Astrocyte of the hippocampus (primary cell): ENCODE data around the gene ADSS1.
"Not testable (repeated sequence)": the region's sequence is repeated elsewhere in the genome, so short reads cannot be mapped to it uniquely, and the experiment has no call there.

Source experiments
- DNase-seq: peaks from one replicate; pipeline ENCODE4 v3.0.0; 2011; ENCODE audit warnings: low read depth, low spot score

The ADSS1 gene

GRCh38 chr14:104749111-104749649, 25.2 kb downstream of the ADSS1 start:
- peak; percentile 48 for DNase-seq

GRCh38 chr14:104750056-104750752, 26.2 kb downstream of the ADSS1 start:
- DNase-seq = no peak

- DNase-seq = not testable (repeated sequence)
Measured at GRCh38 chr14:104750753-104751057, 26.7 kb downstream of the ADSS1 start.

GRCh38 chr14:104751539-104752422, 27.8 kb downstream of the ADSS1 start:
- no peak for DNase-seq

DNA sequence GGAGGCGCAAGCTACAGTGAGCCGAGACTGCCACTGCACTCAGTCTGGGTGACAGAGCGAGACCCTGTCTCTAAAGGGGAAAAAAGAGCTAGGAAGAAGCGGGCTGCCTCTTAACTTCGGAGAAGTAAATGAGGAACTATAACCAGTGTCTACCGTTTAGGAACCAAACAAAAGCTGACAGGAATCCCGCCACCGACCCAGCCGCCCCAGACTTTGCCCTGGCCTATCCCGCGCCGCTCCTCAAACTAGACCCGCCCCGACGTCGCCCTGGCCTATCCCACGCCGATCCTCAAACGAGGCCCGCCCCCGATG, 28.4 kb downstream of the ADSS1 start:
- DNase-seq = no peak

DNA sequence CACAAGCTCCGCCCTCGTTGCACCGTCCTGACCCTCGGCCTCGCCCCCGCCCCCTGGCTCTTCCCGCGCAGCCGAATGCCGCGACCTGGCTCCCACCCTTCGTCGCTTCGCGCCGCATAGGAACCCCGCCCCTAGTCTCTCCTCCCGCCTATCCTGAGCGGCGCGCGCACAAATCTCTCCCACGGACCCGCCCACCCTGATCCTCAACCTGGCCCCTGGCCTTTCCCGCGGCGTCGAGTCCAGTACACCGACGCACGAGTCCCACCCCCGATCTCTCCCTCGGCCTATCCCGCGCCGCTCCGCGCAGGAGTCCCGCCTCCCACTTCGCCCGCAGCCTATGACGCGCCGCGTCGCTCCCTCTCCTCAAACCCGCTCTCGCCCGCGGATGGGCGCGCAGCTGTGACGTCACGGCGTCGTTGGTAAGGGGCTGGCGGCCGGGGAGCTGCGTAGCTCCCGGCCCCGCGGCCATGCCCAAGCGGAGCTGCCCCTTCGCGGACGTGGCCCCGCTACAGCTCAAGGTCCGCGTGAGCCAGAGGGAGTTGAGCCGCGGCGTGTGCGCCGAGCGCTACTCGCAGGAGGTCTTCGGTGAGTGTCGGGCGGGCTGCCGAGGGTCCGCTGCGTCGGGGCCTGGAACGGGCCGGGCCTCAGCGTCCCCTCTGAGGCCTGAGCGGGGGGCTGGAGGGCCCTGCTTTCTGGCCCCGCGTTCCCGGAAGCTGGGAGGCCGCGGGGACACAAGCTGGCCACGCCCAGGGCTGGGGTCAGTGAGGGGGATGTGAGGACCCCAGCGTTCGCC, 28.9 kb downstream of the ADSS1 start, which contains the start of gene SIVA1:
TSS of gene SIVA1 (plus strand) at position 413 of the 793 bp plus-strand sequence. CDS start at position 468, 55 bp downstream.
- peak; percentile 100 for DNase-seq

DNA sequence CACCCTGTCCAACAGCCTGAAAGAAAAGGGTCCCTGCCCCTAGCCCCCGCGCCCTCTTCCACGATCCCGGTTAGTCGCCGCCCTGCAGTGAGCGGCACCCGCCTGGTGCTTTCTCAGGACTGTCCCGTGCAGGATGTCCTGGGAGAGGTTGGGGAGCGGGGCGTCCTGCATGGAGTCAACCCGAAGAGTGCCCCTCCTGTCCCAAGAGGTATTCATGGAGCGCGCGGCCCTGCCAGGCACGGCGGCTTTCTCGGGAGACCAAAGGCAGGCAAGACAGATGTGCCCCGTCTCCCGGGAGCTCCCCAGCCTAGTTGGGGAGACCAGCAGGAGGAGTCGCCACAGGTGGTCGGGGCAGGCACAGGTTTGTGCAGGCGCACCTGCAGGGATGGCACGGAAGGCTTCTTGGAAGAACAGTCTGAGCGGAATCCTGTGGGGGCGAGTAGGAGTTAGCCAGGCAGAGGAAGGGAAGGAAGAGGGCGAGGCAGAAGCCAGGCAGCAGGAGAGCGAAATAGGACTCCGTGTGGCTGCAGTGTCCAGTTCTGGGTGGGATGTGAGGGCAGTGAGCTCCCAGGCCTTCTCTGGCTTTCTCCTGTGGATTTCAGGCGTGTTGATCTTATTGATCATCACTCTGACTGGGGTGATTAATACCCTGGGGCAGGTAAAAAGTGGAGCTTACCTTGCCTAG, 29.6 kb downstream of the ADSS1 start:
- DNase-seq = peak; percentile 32

- no peak for DNase-seq
Measured at GRCh38 chr14:104754213-104754851, 30.3 kb downstream of the ADSS1 start.

DNA sequence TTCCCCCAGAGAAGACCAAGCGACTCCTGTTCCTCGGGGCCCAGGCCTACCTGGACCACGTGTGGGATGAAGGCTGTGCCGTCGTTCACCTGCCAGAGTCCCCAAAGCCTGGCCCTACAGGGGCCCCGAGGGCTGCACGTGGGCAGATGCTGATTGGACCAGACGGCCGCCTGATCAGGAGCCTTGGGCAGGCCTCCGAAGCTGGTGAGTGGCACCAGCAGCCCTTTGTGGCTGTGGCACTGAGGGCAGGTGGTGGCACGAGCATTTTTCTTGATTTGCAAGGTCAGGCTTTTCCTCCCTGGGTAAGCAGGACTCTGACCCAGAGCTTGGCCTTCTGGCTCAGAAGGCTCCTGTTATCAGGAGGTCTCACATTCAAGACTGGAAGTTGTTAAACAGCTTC, 31.6 kb downstream of the ADSS1 start:
- no peak for DNase-seq

DNA sequence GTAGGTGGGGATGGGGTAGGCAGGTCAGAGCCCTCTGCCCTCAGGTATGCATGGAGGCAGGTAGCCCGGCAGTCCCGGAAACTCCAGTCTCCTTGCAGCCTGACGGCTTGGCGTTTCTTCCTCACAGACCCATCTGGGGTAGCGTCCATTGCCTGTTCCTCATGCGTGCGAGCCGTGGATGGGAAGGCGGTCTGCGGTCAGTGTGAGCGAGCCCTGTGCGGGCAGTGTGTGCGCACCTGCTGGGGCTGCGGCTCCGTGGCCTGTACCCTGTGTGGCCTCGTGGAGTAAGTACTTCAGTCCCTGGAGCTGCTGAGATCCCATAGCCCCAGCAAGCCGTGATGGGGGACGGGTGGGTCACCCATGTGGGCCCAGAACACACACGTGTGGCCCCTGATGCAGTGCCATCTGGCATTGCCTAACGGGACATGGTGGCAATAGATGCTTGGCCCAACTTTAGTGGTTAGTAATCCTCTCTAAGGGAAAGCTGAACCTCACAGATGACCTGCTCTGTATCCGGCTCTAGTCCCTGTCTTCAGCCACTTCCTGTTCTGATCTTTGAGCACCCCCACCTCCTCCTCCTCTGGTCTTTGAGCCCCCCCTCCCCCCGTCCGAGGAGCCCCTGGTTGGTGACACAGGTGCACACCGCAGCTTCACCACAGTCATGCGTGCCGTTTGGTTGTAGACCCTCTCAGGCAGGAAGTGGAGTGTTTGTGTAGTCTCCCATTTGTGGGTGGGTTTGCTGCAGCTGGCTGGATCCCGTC, 32.6 kb downstream of the ADSS1 start:
- no peak for DNase-seq

DNA sequence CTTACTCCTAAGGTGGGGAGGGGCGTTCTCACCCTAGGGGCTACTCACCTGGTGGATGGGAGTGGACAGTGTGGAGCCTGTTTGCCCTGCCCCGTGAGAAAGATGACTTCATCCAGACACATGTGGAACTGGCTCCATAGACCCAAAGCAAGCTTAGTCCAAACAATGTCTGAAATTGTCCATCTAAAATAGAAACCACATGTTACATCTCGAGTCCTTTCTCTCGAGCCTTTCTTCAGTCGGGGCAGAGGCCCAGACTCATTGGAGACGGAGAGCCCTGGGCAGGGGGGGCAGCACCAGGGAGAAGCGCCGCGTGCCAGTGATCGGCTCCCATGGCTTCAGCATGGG, 33.2 kb downstream of the ADSS1 start:
- no peak for DNase-seq

- DNase-seq = no peak
Measured at GRCh38 chr14:104757681-104758392, 33.8 kb downstream of the ADSS1 start.

DNA sequence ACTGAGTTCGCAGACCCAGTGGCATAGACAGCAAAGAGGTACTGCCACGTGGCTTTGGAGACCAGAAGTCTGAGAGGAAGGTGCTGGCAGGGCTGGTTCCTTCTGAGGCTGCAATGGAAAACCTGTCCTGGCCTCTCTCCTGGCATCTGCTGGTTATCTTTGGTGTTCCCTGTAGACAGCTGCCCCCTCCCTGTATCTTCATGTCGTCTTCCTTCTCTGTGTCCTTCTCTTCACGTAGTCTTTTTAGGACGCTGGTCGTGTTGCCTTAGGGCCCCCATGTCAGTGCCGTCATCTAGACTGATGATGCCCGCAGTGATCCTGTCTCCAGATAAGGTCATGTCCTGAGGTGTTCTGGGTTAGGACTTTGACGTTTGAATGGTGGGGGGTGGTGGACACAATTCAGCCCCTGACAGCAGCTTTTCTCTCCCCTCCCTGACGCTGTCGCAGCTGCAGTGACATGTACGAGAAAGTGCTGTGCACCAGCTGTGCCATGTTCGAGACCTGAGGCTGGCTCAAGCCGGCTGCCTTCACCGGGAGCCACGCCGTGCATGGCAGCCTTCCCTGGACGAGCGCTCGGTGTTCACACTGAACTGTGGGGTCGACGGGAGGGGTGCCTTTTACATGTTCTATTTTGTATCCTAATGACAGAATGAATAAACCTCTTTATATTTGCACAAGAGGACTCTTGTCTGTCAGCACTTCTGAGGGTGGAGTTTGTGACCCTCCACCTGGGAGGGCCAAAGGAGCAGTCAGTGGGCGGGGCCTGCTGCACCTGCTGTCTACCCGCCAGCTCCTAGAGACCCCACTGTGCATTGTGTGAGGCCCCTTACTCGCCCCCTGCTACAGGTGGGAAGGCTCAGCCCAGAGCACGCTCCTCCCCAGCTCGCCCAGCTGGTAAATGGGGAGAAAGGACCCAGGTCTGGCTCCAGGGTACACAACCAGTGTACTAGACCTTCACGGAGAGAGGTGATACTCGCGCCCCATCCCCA, 35.2 kb downstream of the ADSS1 start:
- no peak for DNase-seq

- DNase-seq = no peak
Measured at GRCh38 chr14:104765517-104765916, 41.5 kb downstream of the ADSS1 start.

DNA sequence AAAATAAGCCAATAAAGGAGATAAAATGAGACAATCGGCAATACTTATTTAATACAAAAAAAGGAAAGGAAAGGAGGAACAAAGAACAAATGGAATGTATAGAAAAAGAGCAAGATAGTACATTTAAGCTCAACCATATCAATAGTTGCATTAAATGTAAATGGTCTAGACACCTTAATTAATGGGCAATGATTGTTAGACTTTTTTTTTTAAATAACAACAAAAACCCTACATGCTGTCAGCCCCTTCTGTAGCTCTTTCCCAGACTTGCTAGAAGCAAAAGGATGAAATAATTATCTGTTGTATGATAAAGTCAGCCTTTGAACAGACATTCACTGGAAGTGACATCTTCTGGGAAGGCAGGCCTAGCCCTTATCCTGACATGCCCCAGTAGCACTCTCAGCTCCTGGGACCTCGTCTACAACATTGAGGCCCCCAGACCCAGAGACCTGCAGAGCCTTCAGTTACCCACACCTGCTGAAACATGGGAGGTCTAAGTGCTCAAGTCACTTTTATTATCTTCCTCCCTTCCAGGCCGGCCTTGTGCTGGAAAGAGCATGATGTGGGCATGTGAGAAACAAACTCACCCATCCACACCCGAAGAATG, 42.3 kb downstream of the ADSS1 start:
- no peak for DNase-seq

DNA sequence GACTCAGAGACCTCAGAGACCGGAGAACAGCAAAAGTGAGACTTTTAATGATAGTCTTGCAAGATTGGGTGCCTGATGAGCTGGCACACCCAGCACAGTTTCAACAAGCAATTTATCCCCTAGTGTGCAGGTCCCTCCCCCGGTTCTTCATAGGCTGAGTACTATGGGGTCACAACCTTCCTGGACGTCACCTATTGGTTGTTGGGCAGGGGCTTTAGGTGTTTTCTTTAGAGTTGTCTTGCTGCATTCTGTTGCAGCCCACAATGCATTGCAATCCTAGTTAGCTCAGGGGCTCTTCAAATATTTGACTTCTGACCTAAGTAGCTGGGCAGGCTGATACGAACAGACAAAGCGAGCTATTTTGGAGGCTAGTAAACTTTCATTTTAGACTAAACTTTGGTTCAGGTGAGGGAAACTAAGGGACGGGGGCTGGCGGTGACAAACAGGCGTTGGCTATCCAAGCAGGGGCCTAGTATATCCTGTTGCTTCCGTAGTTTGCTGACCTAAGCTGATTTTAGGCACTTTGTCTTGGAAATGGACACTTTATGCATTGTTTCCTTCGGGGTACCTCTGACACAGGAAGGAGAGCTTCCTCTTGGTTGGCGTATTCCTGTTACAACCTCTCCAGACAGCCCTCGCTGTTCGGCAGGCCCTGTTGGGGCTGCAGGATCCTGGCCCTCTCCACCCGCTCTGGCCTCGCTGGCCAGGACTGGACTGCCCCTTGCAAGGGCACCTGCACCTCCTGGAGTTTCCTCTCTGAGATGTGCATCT, 43.0 kb downstream of the ADSS1 start:
- DNase-seq = no peak

DNA sequence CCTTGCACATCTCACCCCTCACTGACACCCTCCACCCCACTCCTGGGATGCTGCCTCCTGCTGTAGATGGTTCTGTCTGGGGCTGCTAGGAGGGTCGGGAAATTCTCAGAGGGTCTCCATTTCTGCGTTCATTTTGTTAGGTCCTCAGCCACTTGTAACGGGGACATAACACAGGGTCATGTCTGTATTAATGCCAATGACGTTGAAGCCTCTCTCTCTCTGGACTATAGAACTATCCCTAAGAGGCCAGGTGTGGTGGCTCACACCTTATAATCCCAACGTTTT, 43.5 kb downstream of the ADSS1 start:
- DNase-seq = no peak
